GM18861 (cell line): ENCODE results near the gene SETD7.

Experiments
- ATAC-seq: cut with Tn5 transposase; IDR thresholded peaks from one replicate; pipeline ENCODE4 v1.9.1; 2021; ENCODE audit not compliant: unreplicated experiment

Gene SETD7

GRCh38 chr4:139574641-139575040 lies 18.6 kb upstream of the SETD7 start:
- no peak for ATAC-seq

GRCh38 chr4:139568206-139568955 lies 12.4 kb upstream of the SETD7 start:
- no peak for ATAC-seq

- ATAC-seq = no peak
These were observed 11.3 kb upstream of the SETD7 start for GRCh38 chr4:139567159-139567870.

DNA sequence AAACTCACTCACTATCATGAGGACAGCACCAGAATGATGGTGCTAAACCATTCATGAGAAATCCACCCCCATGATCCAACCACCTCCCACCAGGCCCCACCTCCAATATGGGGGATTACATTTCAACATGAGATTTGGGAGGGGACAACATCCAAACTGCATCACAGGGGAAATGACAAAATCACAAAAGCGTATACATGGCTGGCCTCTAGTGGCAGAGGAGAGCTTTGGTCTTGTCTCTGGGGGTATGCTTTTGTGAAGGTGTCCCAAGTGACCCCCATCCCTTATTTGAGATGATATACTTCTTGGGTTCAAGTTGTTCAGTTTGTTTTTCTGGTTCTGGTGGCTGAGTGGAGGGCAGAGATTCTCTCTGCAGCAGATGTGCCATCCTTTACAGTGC lies 8.5 kb upstream of the SETD7 start:
- no peak for ATAC-seq

- ATAC-seq = no peak
These were observed 7.5 kb upstream of the SETD7 start for GRCh38 chr4:139563515-139563914.

DNA sequence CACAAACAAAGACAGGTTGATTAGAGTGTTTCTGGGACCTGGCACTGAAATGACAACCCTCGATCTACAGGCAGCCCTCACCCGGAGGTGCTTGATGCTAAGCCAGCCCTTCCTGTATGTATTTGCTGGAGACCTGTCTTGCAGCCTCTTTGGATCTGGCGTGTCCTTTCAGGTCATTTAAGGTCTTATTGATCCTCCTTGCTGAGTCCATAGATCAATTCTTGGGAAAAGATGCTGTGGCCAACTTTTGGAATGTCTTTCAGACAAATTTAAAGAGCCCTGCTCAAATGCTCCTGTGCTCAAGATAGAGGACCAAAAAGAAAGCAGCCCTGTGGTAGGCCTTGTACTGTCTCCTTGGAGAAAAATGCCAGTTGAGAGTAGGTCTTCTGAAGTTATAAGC lies 6.8 kb upstream of the SETD7 start:
- no peak for ATAC-seq

GRCh38 chr4:139562067-139562684 lies 6.2 kb upstream of the SETD7 start:
- no peak for ATAC-seq

GRCh38 chr4:139560406-139561104 lies 4.5 kb upstream of the SETD7 start:
- ATAC-seq = peak; percentile 40

DNA sequence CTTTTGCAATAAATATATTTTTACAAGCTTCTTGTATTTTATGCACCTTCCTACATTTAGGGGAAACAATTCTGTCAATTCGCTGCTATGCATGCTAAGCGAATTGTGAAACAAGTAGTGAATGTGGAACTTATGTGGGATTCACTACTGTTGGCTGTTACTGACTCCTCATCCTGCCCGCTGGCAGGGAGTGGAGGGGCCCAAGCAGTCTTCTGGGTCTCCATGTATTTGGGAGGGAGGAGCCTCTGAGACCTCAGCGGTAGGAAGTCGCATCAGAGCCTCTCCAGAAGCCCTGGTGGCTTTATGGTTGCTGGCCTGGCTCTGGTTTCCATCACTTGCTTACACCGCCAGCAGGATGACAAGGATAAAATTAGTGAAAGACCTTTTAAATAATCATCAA lies 3.7 kb upstream of the SETD7 start:
- ATAC-seq = no peak

GRCh38 chr4:139559089-139559479 lies 3.1 kb upstream of the SETD7 start:
- no peak for ATAC-seq

GRCh38 chr4:139558235-139559088 lies 2.4 kb upstream of the SETD7 start:
- ATAC-seq = no peak

DNA sequence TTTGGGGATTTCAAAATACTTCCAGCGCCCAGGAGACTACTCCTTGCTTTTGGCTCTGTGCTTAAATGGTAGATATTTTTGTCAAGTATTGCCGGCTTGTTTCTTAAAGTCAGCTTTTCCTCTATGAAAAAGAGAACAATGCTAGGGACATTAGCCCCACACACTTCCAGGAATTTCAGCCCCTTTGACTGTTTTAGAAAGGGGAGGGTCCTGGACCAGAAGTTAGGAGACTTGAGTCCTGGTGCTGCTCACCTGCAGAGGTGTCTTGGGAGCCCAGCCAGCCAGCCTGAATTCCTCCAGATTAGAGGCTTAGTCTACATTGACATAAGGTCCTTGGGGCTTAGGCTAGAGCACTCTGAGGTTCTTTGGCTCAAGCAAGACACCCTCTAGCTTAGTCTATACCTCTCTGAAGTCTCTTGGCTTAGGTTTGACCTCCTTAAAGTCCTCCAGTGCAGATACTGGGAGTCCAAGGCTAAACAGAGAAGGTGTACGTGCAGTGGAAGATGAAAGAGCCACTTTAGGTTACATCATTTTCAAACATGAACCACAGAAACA lies 1.6 kb upstream of the SETD7 start:
- ATAC-seq = no peak

GRCh38 chr4:139556724-139557555 lies 921 bp upstream of the SETD7 start:
- peak; percentile 31 for ATAC-seq

GRCh38 chr4:139555705-139556070 lies 331 bp downstream of the SETD7 start:
- no peak for ATAC-seq

- no peak for ATAC-seq
These were observed 920 bp downstream of the SETD7 start for GRCh38 chr4:139554893-139555704.

- ATAC-seq = no peak
These were observed 1.5 kb downstream of the SETD7 start for GRCh38 chr4:139554642-139554892.

DNA sequence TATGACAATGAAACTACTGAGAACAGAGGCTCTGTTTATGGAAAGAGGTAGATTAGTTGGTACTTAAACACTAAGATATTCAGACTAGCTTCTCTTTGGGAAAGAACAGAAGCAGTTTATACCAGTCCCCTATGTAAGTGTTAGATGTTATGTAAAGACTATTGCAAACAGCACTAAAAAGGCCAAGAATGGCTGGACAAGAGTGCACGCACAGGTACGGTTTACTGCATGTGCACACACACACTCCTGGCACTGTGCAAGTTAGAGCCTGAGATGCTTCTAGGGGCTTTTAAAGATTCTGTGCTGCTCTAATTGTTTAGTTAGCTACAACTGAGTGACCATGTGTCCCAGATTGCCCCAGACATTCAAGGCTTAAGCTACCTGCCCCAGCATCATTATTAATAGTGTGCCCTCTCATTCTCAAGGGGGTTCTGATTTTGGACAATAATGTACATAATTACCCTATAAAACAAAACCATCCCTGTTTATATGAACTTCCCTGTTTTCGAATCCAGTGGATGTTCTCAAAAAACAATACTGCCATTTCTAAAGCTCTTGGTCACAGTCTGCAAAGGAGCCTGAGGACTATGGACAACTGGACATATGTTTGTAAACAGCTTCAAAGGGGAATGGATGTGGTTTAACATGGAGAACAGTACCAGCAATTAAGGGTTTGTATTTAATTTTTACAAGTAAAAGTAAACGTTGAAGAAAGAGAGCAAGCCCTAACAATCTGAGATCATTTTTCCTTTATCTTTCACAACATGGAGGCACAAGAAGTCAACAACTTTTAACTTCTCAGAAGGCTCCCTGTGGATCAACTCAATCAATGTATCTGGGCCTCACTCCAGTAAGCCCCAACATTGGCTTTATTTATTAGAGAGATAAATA lies 2.0 kb downstream of the SETD7 start:
- ATAC-seq = no peak
